GM18507 (cell line): ENCODE results near the gene TMEM201.

ENCODE experiments used
- DNase-seq: peaks from one replicate; pipeline ENCODE4 v3.0.0; 2011; ENCODE audit warnings: low read depth; ENCODE audit not compliant: insufficient read length; ENCODE audit errors: extremely low spot score
- FAIRE-seq: peaks from 2 replicates; lab custom pipeline; 2011; peaks lifted over from hg19 to GRCh38; lab: Jason Lieb, UNC

The TMEM201 gene

GRCh38 chr1:9573723-9574122, 15.0 kb upstream of the TMEM201 start:
- peak; percentile 67 for FAIRE-seq
- no peak for DNase-seq

GRCh38 chr1:9575486-9575885, 13.2 kb upstream of the TMEM201 start:
- FAIRE-seq (no peak), DNase-seq (no peak)

GRCh38 chr1:9576903-9577302, 11.8 kb upstream of the TMEM201 start:
- FAIRE-seq (no peak), DNase-seq (no peak)

GRCh38 chr1:9577423-9577822, 11.3 kb upstream of the TMEM201 start:
- FAIRE-seq (no peak), DNase-seq (no peak)

- FAIRE-seq = no peak
- DNase-seq = no peak
These were observed 7.8 kb upstream of the TMEM201 start for GRCh38 chr1:9580942-9581341.

GRCh38 chr1:9586147-9586766, 2.5 kb upstream of the TMEM201 start:
- DNase-seq (no peak), FAIRE-seq (no peak)

- no peak for DNase-seq
- FAIRE-seq = peak; percentile 52
These were observed 520 bp downstream of the TMEM201 start for GRCh38 chr1:9589144-9589718.

GRCh38 chr1:9589719-9590157, 1.0 kb downstream of the TMEM201 start:
- DNase-seq = no peak
- no peak for FAIRE-seq

GRCh38 chr1:9590201-9590600, 1.5 kb downstream of the TMEM201 start:
- no peak for DNase-seq
- no peak for FAIRE-seq

GRCh38 chr1:9590945-9591668, 2.4 kb downstream of the TMEM201 start:
- DNase-seq (no peak), FAIRE-seq (peak; percentile 38)

GRCh38 chr1:9591669-9592509, 3.2 kb downstream of the TMEM201 start:
- FAIRE-seq = no peak
- DNase-seq = no peak

GRCh38 chr1:9592510-9593075, 3.9 kb downstream of the TMEM201 start:
- no peak for DNase-seq
- FAIRE-seq = no peak

GRCh38 chr1:9593147-9593491, 4.4 kb downstream of the TMEM201 start:
- FAIRE-seq (no peak), DNase-seq (no peak)

- FAIRE-seq = peak; percentile 90
- DNase-seq = peak; percentile 63
These were observed 5.1 kb downstream of the TMEM201 start for GRCh38 chr1:9593492-9594465.

GRCh38 chr1:9594471-9595155, 5.9 kb downstream of the TMEM201 start:
- FAIRE-seq = no peak
- DNase-seq = no peak

- DNase-seq (no peak), FAIRE-seq (no peak)
These were observed 6.7 kb downstream of the TMEM201 start for GRCh38 chr1:9595156-9595967.

- no peak for DNase-seq
- FAIRE-seq = no peak
These were observed 7.2 kb downstream of the TMEM201 start for GRCh38 chr1:9595968-9596340.
